HG02678 (cell line): ENCODE results near the gene ATAD2B.
A peak's percentile ranks its signal among the peaks of the same experiment; 100 is the strongest.
"Not testable (repeated sequence)": the region's sequence is repeated elsewhere in the genome, so short reads cannot be mapped to it uniquely, and the experiment has no call there.

ENCODE experiments used
- ATAC-seq: cut with Tn5 transposase; IDR thresholded peaks from one replicate; pipeline ENCODE4 v1.9.1; 2021; ENCODE audit warnings: mild to moderate bottlenecking, moderate library complexity; ENCODE audit not compliant: unreplicated experiment

Gene ATAD2B

GRCh38 chr2:23926750-23927571, at the start of gene ATAD2B:
Gene ATAD2B, minus strand, starts transcription at chr2:23927123. Its CDS starts 353 bp downstream, at chr2:23926770.
- ATAC-seq, result peak; percentile 73

- no peak for ATAC-seq
Measured at GRCh38 chr2:23967846-23968245, 40.9 kb upstream of the ATAD2B start.

- ATAC-seq, result no peak
Measured at GRCh38 chr2:23954325-23955014, 27.5 kb upstream of the ATAD2B start.

- no peak for ATAC-seq
Measured at GRCh38 chr2:23953625-23954024, 26.7 kb upstream of the ATAD2B start.

- ATAC-seq, result not testable (repeated sequence)
Measured at GRCh38 chr2:23952558-23952957, 25.6 kb upstream of the ATAD2B start.

- ATAC-seq, result no peak
Measured at GRCh38 chr2:23947350-23947749, 20.4 kb upstream of the ATAD2B start.

- ATAC-seq, result no peak
Measured at GRCh38 chr2:23944976-23945375, 18.1 kb upstream of the ATAD2B start.

- no peak for ATAC-seq
Measured at GRCh38 chr2:23944527-23944926, 17.6 kb upstream of the ATAD2B start.

GRCh38 chr2:23943666-23944065, 16.7 kb upstream of the ATAD2B start:
- no peak for ATAC-seq

GRCh38 chr2:23941644-23942043, 14.7 kb upstream of the ATAD2B start:
- ATAC-seq, result no peak

- peak; percentile 57 for ATAC-seq
Measured at GRCh38 chr2:23940718-23941620, 14.0 kb upstream of the ATAD2B start.

- peak; percentile 78 for ATAC-seq
Measured at GRCh38 chr2:23939987-23940717, 13.2 kb upstream of the ATAD2B start, which contains the start of gene UBXN2A. Gene UBXN2A, plus strand, starts transcription at chr2:23940463. Its CDS starts 17,852 bp downstream, at chr2:23958315.

- ATAC-seq, result no peak
Measured at GRCh38 chr2:23934259-23934658, 7.3 kb upstream of the ATAD2B start.

GRCh38 chr2:23926290-23926749, 603 bp downstream of the ATAD2B start:
- peak; percentile 19 for ATAC-seq

GRCh38 chr2:23925702-23926289, 1.1 kb downstream of the ATAD2B start:
- peak; percentile 57 for ATAC-seq

- no peak for ATAC-seq
Measured at GRCh38 chr2:23924589-23925359, 2.1 kb downstream of the ATAD2B start.

- no peak for ATAC-seq
Measured at GRCh38 chr2:23918837-23919489, 8.0 kb downstream of the ATAD2B start.

GRCh38 chr2:23916727-23917405, 10.1 kb downstream of the ATAD2B start:
- peak; percentile 67 for ATAC-seq
